Right lobe of liver (tissue), 4 donors: ENCODE measurements around the gene TMEM63C.

Source experiments
- CTCF ChIP-seq, 4 donors: fragments of 200-600 bp in 3 of 4; fragments of 450-650 bp in 1 of 4; IDR thresholded peaks; one replicate each; pipeline versions ENCODE4 v1.5.1 to v1.8.0; 2016 to 2022; ENCODE audit warnings: antibody characterized with exemption in 4 of 4, mild to moderate bottlenecking in 2 of 4
- POLR2A ChIP-seq: fragments of 450-650 bp; IDR thresholded peaks from one replicate; pipeline ENCODE4 v1.6.1; 2017; ENCODE audit warnings: antibody characterized with exemption, mild to moderate bottlenecking
- donor health status: DM: no; HTN: no; CAD: no.
- donor health status: DM: no; HTN: no; CAD: no.
- donor health status: DM: no; HTN: yes; CAD: no.

- no peak for TF ChIP-seq CTCF (IDR thresholded peaks at IDR 0.05)
- TF ChIP-seq POLR2A: no peak
These were observed 20.1 kb downstream of the TMEM63C start for GRCh38 chr14:77201696-77202095.
